Breast epithelium (tissue), 3 donors: Measurements from ENCODE around the gene NFIB.

ENCODE experiments used
- CTCF ChIP-seq, 3 donors: fragments of 450-650 bp; IDR thresholded peaks; one replicate each; pipeline ENCODE4 v1.5.1; 2016 to 2017; ENCODE audit warnings: antibody characterized with exemption in 3 of 3, mild to moderate bottlenecking in 3 of 3, moderate library complexity in 3 of 3
- POLR2AphosphoS5 ChIP-seq, 3 donors: sonication (generic); formaldehyde crosslinking; IDR thresholded peaks; one replicate each; pipeline ENCODE4 v1.6.1; 2017; ENCODE audit warnings: antibody characterized with exemption in 3 of 3

GRCh38 chr9:14180093-14180959, 133.6 kb downstream of the NFIB start:
- no peak for TF ChIP-seq CTCF (IDR thresholded peaks at IDR 0.05)
- peak in 1 of 3 donors; percentile 44 for TF ChIP-seq POLR2AphosphoS5 (IDR thresholded peaks at IDR 0.05)
